Measurements from ENCODE around the gene ABCC12. TPM values are rescaled to one million over a fixed set of nuclear protein-coding genes. Genes with fewer than 3 reads are reported as not detected.

Gene ABCC12
- total RNA-seq, 1 experiment from 2014 or later = not detected

DNA sequence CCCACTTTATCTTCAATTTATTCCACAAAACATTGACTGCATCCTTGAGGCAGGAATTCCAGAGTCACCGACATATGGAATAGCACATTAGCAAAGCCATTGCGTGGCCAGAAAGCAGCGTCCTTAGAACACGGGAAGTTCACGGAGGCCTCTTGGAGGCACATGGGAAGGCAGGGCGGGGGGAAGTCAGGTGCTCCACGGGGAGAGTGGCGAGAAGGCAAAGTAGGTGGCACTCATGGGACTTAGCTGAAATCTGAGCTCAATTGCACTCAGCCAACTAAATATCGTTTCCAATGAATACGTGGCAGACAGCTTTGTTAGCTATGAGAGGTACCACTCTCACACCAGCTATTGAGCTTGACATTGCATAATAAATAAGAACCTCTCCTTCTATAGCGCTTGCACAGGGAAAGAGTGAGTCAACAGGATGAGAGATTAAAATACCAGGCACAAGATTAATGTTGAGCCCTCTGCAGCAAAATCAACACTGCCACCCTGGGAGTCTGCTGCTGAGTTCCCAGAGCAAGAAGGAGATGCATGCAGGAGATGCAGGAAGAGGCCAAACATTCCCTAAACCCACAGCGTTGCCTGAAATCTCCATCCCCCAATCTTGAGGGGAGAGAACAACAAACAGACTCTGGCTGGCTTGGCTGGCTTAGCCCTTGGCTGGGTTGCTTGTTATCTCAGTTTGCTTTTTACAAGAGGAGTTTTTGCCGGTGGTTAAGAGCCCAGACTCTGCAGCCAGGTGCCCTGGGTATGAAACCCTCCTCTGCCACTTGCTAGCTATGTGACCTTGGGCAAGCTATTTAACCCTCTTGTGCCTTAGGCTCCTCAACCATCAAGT is 28.8 kb downstream of the ABCC12 start:
- no TSS peak for BruUV-seq (replicated peaks)
- Histone ChIP-seq H3K4me1 (ENCODE audit: insufficient read depth, low read length, poor library complexity, severe bottlenecking) (no peaks in the 10 kb centered on the region), H3K4me3 (ENCODE audit: low read depth, low read length, poor library complexity, severe bottlenecking) (no peak overlapping the region), H3K36me3 (ENCODE audit: insufficient read depth, low read length, poor library complexity, severe bottlenecking) (no peaks in the 10 kb centered on the region), H3K9me3 (ENCODE audit: low read depth, low read length, poor library complexity, severe bottlenecking) (no peaks in the 10 kb centered on the region), H3K27me3 (replicated peaks; ENCODE audit: insufficient read depth, low read depth, low read length, poor library complexity) (no peaks in the 10 kb centered on the region), H3K27ac (ENCODE audit: low read depth, low read length, poor library complexity, severe bottlenecking) (no peak overlapping the region)
- TF ChIP-seq, protein P1, sequence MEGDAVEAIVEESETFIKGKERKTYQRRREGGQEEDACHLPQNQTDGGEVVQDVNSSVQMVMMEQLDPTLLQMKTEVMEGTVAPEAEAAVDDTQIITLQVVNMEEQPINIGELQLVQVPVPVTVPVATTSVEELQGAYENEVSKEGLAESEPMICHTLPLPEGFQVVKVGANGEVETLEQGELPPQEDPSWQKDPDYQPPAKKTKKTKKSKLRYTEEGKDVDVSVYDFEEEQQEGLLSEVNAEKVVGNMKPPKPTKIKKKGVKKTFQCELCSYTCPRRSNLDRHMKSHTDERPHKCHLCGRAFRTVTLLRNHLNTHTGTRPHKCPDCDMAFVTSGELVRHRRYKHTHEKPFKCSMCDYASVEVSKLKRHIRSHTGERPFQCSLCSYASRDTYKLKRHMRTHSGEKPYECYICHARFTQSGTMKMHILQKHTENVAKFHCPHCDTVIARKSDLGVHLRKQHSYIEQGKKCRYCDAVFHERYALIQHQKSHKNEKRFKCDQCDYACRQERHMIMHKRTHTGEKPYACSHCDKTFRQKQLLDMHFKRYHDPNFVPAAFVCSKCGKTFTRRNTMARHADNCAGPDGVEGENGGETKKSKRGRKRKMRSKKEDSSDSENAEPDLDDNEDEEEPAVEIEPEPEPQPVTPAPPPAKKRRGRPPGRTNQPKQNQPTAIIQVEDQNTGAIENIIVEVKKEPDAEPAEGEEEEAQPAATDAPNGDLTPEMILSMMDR (conservative IDR thresholded peaks at IDR 0.05; ENCODE audit: low read depth, low read length) = no peak
- TF ChIP-seq EZH2 (IDR thresholded peaks at IDR 0.05; ENCODE audit: borderline replicate concordance, low read depth, low read length, poor library complexity, severe bottlenecking) = no peak
- intact Hi-C loops (cut with micrococcal nuclease; ENCODE audit: unreplicated experiment) = no loop called here
- ChIA-PET POLR2A (ENCODE audit: low non-redundant PET) (no interaction called here), CTCF (no interaction called here)
- peak; percentile 62 for DNase-seq (ENCODE audit: low spot score)

DNA sequence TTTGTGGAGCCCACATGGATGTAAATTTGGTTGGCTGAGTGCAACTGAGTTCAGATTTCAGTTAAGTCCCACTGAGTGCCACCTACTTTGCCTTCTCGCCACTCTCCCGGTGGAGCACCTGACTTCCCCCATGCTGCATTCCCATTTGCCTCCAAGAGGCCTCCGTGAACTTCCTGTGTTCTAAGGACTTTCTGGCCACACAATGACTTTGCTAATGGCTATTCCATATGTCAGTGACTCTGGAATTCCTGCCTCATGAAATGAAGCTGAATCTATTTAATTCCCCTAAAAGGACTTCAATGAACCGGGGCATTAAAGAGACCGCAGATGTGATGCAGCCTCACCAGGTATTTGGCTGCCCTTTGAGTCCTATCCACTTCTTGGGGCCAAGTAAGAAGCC is 29.9 kb downstream of the ABCC12 start:
- intact Hi-C loops (cut with micrococcal nuclease; ENCODE audit: unreplicated experiment) = no loop called here
- Histone ChIP-seq H3K27ac (ENCODE audit: low read depth, low read length, poor library complexity, severe bottlenecking) (no peak overlapping the region), H3K27me3 (replicated peaks; ENCODE audit: insufficient read depth, low read depth, low read length, poor library complexity) (no peaks in the 10 kb centered on the region), H3K4me1 (ENCODE audit: insufficient read depth, low read length, poor library complexity, severe bottlenecking) (no peaks in the 10 kb centered on the region), H3K4me3 (ENCODE audit: low read depth, low read length, poor library complexity, severe bottlenecking) (no peak overlapping the region), H3K9me3 (ENCODE audit: low read depth, low read length, poor library complexity, severe bottlenecking) (no peaks in the 10 kb centered on the region), H3K36me3 (ENCODE audit: insufficient read depth, low read length, poor library complexity, severe bottlenecking) (no peaks in the 10 kb centered on the region)
- CTCF ChIA-PET = no interaction called here
- DNase-seq (ENCODE audit: low spot score) = no peak
- POLR2A ChIA-PET (ENCODE audit: low non-redundant PET) = no interaction called here
- no TSS peak for BruUV-seq (replicated peaks)
- TF ChIP-seq, protein P1 (conservative IDR thresholded peaks at IDR 0.05; ENCODE audit: low read depth, low read length) = no peak
- TF ChIP-seq EZH2 (IDR thresholded peaks at IDR 0.05; ENCODE audit: borderline replicate concordance, low read depth, low read length, poor library complexity, severe bottlenecking) = no peak

- Histone ChIP-seq H3K4me1 (ENCODE audit: insufficient read depth, low read length, poor library complexity, severe bottlenecking) (no peaks in the 10 kb centered on the region), H3K27me3 (replicated peaks; ENCODE audit: insufficient read depth, low read depth, low read length, poor library complexity) (no peaks in the 10 kb centered on the region), H3K4me3 (ENCODE audit: low read depth, low read length, poor library complexity, severe bottlenecking) (no peak overlapping the region), H3K36me3 (ENCODE audit: insufficient read depth, low read length, poor library complexity, severe bottlenecking) (no peaks in the 10 kb centered on the region), H3K27ac (ENCODE audit: low read depth, low read length, poor library complexity, severe bottlenecking) (no peak overlapping the region), H3K9me3 (ENCODE audit: low read depth, low read length, poor library complexity, severe bottlenecking) (no peaks in the 10 kb centered on the region)
- no peak for DNase-seq (ENCODE audit: low spot score)
- no TSS peak for BruUV-seq (replicated peaks)
- intact Hi-C loops (cut with micrococcal nuclease; ENCODE audit: unreplicated experiment) = no loop called here
- no peak for TF ChIP-seq EZH2 (IDR thresholded peaks at IDR 0.05; ENCODE audit: borderline replicate concordance, low read depth, low read length, poor library complexity, severe bottlenecking)
- TF ChIP-seq, protein P1 (conservative IDR thresholded peaks at IDR 0.05; ENCODE audit: low read depth, low read length) = no peak
- ChIA-PET POLR2A (ENCODE audit: low non-redundant PET) (no interaction called here), CTCF (interaction anchor here (1.1 to 1.3 kb wide), 2 partner anchors 982 to 1087 kb away, joined by 3 read pairs; no protein-coding TSS in a partner anchor)
These were observed 31.5 kb downstream of the ABCC12 start for GRCh38 chr16:48124266-48124665.

Measured in A673 (cell line).